Upper lobe of left lung (tissue), 6 donors: ENCODE results near the gene TTC28. TPM values are rescaled to one million over a fixed set of nuclear protein-coding genes. Genes with fewer than 3 reads are reported as not detected.
"Not testable (repeated sequence)": the region's sequence is repeated elsewhere in the genome, so short reads cannot be mapped to it uniquely, and the experiment has no call there.

Experiments
- ATAC-seq, 2 donors: fragments of 200-7000 bp; cut with Tn5 transposase; one replicate each; pipeline ENCODE4 v1.9.1; 2022; ENCODE audit warnings: mild to moderate bottlenecking in 2 of 2, moderate library complexity in 2 of 2; ENCODE audit not compliant: low FRiP score in 2 of 2
- DNase-seq, 2 donors: peaks; one replicate each; pipeline ENCODE4 v3.0.0-alpha.2; 2019 to 2020
- H3K27ac ChIP-seq, 4 donors: fragments of 200-600 bp; sonication (generic); one replicate each; pipeline ENCODE4 v1.5.1; 2016 to 2019
- H3K27me3 ChIP-seq, 4 donors: fragments of 200-600 bp; sonication (generic); one replicate each; pipeline ENCODE4 v1.5.1; 2017 to 2019
- H3K36me3 ChIP-seq, 4 donors: fragments of 200-600 bp; sonication (generic); one replicate each; pipeline ENCODE4 v1.5.1; 2016 to 2019
- H3K4me1 ChIP-seq, 4 donors: fragments of 200-600 bp; sonication (generic); one replicate each; pipeline ENCODE4 v1.5.1; 2018 to 2019
- H3K4me3 ChIP-seq, 4 donors: fragments of 200-600 bp; sonication (generic); one replicate each; pipeline ENCODE4 v1.5.1; 2017 to 2019; ENCODE audit warnings: mild to moderate bottlenecking in 2 of 4, moderate library complexity in 1 of 4
- H3K9me3 ChIP-seq, 4 donors: fragments of 200-600 bp; sonication (generic); one replicate each; pipeline ENCODE4 v1.5.1; 2018 to 2019
- CTCF ChIP-seq, 6 experiments: fragments of 450-650 bp in 4 of 6; fragments of 200-600 bp in 2 of 6; sonication (generic) in 2 of 6; IDR thresholded peaks; one replicate each; pipeline ENCODE4 v1.5.1; 2016 to 2019; ENCODE audit warnings: antibody characterized with exemption in 6 of 6
- EP300 ChIP-seq, 4 donors: sonication (generic); formaldehyde crosslinking; IDR thresholded peaks; one replicate each; pipeline ENCODE4 v1.5.1; 2017; ENCODE audit warnings: antibody characterized with exemption in 4 of 4, control low read depth in 2 of 4
- POLR2A ChIP-seq, 4 donors: fragments of 450-650 bp; IDR thresholded peaks; one replicate each; pipeline ENCODE4 v1.5.1; 2016 to 2017; ENCODE audit warnings: antibody characterized with exemption in 4 of 4, mild to moderate bottlenecking in 2 of 4
- POLR2AphosphoS5 ChIP-seq, 2 donors: sonication (generic); formaldehyde crosslinking; IDR thresholded peaks; one replicate each; pipeline ENCODE4 v1.5.1; 2017; ENCODE audit warnings: antibody characterized with exemption in 2 of 2
- WGBS, 2 donors: methylation state at CpG; one replicate each; pipeline ENCODE4 v1.1.5; 2017 to 2018; 5-methylcytosine and 5-hydroxymethylcytosine counted together
- total RNA-seq, 6 donors: library from RNA; depleted of rRNA in 4 of 6; stranded (reverse); fragments of >200 nt in 4 of 6; gene quantifications; one replicate each; pipeline versions ENCODE4 v1.1.0 to v1.2.1, GENCODE V29; 2016 to 2021
- donor health status: DM: no; HTN: no; CAD: no; lungs with moderate emphysema.
- donor health status: DM: no; HTN: yes; CAD: no; lungs with severe emphysema.

TTC28 gene
- total RNA-seq, 6 donors from 2014 or later = 30.1 to 69.4 (median 41.4) TPM

DNA sequence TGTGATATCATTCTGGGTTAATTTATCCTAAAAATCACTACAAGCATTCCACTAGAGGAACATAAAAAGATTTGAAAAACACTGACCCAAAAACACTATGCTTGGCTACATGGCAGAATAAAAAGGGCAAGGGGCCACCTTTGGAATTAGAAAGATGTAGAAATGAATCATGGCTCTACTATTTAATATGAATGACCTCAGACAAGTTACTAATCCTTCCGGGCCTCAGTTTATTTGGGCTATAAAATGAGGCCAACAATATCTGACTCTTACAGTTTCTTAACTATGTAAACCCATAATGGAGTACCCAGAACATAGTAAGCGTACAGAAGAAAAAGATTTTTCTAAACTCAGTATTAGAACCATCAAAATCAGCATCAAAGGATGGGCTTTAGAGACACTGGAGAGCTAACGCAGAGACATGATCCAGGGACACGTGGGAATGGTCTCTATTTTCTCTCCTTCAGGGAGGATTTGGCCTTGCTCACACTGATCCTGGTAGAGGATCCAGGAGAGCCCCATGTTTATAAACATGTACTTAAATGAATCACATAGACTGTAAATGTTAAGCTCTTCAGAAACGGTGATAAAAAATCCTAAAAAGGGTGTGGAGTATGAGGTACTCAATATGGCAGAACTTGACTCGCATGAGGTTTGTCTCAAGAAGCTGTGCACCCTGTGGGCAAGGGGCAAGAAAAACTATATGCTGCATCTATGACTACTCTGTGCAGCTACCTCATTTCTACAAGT, 472.2 kb downstream of the TTC28 start:
- no peaks in the 10 kb centered on the region for H3K9me3 ChIP-seq
- no peak for ATAC-seq
- WGBS, 2 donors = 86 to 87% methylated on average over 6 of the region's 6 CpGs
- H3K27ac ChIP-seq = no peak overlapping the region
- no peaks in the 10 kb centered on the region for H3K36me3 ChIP-seq
- H3K4me1 ChIP-seq = no peaks in the 10 kb centered on the region
- no peak overlapping the region for H3K4me3 ChIP-seq
- H3K27me3 ChIP-seq = no peaks in the 10 kb centered on the region
- no peak for DNase-seq
- no peak for TF ChIP-seq POLR2AphosphoS5 (IDR thresholded peaks at IDR 0.05)

GRCh38 chr22:28205926-28206325, 473.7 kb downstream of the TTC28 start:
- Histone ChIP-seq H3K9me3 (no peaks in the 10 kb centered on the region), H3K4me1 (no peaks in the 10 kb centered on the region), H3K27me3 (no peaks in the 10 kb centered on the region), H3K4me3 (no peak overlapping the region), H3K27ac (no peak overlapping the region), H3K36me3 (no peaks in the 10 kb centered on the region)
- no peak for DNase-seq
- WGBS, 2 donors = 91 to 92% methylated on average over 1 of the region's 1 CpG
- ATAC-seq = no peak
- TF ChIP-seq EP300 (IDR thresholded peaks at IDR 0.05) (no peak), POLR2A (IDR thresholded peaks at IDR 0.05) (no peak), CTCF (IDR thresholded peaks at IDR 0.05) (no peak), POLR2AphosphoS5 (IDR thresholded peaks at IDR 0.05) (no peak)

DNA sequence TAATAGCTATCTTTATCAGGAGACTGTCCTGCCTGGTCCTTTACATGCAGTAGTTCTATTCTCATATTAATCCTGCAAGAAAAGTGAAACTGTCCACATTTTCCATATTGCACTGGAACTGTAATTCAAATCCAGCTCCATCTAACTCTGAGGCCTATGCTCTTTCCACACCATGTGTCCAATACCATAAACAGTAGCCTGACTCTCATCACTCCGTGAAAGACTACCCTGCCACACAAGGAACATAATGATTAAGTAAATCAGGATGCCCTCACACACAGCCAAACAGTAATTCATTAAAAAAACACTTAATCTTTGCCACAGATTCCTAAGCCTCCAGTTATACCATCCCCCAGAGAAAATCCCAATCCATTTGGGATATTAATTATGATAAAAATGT, 475.3 kb downstream of the TTC28 start:
- no peak for DNase-seq
- Histone ChIP-seq H3K27ac (no peak overlapping the region), H3K9me3 (no peaks in the 10 kb centered on the region), H3K4me3 (no peak overlapping the region), H3K4me1 (no peaks in the 10 kb centered on the region), H3K36me3 (no peaks in the 10 kb centered on the region), H3K27me3 (no peaks in the 10 kb centered on the region)
- TF ChIP-seq POLR2A (IDR thresholded peaks at IDR 0.05) = no peak
- TF ChIP-seq CTCF (IDR thresholded peaks at IDR 0.05) = no peak
- 33 to 70% methylated on average over 1 of the region's 1 CpG for WGBS, 2 donors
- no peak for ATAC-seq

DNA sequence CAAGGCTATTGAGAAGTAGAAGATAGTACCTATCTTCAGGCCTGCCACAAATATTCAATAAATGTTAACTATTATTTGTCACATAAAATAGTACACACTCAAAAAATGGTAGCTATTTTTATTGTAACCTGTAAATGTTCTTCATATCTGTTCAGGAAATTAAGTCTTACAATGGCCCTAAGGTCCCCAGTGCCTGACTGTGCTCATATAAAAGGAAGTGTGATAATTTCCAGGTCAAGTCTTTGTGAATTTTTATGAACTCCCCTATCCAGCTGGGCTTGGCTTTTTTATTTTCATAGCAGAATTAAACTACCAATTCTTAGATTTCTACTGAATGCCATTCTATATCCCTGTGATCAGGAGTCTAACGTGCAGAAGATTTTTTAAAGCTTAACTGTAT, 476.4 kb downstream of the TTC28 start:
- WGBS, 2 donors = 84 to 87% methylated on average over 1 of the region's 1 CpG
- ATAC-seq (no peak), DNase-seq (no peak)
- no peaks in the 10 kb centered on the region for H3K36me3 ChIP-seq
- H3K9me3 ChIP-seq = no peaks in the 10 kb centered on the region
- no peak for TF ChIP-seq POLR2AphosphoS5 (IDR thresholded peaks at IDR 0.05)
- TF ChIP-seq POLR2A (IDR thresholded peaks at IDR 0.05) = no peak
- TF ChIP-seq CTCF (IDR thresholded peaks at IDR 0.05) = no peak
- TF ChIP-seq EP300 (IDR thresholded peaks at IDR 0.05) = no peak
- no peaks in the 10 kb centered on the region for H3K4me1 ChIP-seq
- H3K27me3 ChIP-seq = no peaks in the 10 kb centered on the region
- no peak overlapping the region for H3K4me3 ChIP-seq
- no peak overlapping the region for H3K27ac ChIP-seq

- Histone ChIP-seq H3K9me3 (no peaks in the 10 kb centered on the region), H3K4me3 (no peak overlapping the region), H3K27ac (no peak overlapping the region), H3K4me1 (no peaks in the 10 kb centered on the region), H3K36me3 (no peaks in the 10 kb centered on the region), H3K27me3 (no peaks in the 10 kb centered on the region)
- WGBS, 2 donors = 85 to 89% methylated on average over 2 of the region's 2 CpGs
- no peak for DNase-seq
- TF ChIP-seq CTCF (IDR thresholded peaks at IDR 0.05) (no peak), POLR2A (IDR thresholded peaks at IDR 0.05) (no peak), POLR2AphosphoS5 (IDR thresholded peaks at IDR 0.05) (no peak), EP300 (IDR thresholded peaks at IDR 0.05) (no peak)
- ATAC-seq = no peak
These were observed 480.9 kb downstream of the TTC28 start for GRCh38 chr22:28198692-28199091.

- not testable (repeated sequence) for H3K4me3 ChIP-seq, H3K9me3 ChIP-seq, H3K36me3 ChIP-seq, H3K27me3 ChIP-seq, ATAC-seq, H3K27ac ChIP-seq, H3K4me1 ChIP-seq, DNase-seq
- WGBS, 2 donors = 68 to 74% methylated on average over 6 to 8 of the region's 8 CpGs
These were observed 488.1 kb downstream of the TTC28 start for GRCh38 chr22:28191571-28191970.
